Measurements from ENCODE around the gene PRPF39.

Gene PRPF39

DNA sequence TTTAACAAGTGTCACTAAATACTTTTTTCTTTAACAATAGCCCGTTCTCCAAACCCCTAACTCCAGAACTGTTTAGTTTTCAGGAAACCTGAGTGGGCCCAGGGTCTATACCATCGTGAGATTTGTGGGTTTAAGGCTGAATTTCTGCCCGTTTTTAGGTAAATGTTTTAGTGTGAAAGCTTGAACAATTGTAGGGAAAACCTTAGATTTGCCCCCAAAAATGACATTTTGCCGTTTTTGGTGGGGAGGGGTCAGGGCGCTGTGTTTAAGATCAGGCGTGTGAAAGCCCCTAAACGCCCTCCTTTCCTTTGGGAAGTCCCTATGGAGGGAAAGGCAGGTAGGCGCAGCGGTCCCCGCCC lies 320 bp upstream of the PRPF39 start:
- no peak for DNase-seq

DNA sequence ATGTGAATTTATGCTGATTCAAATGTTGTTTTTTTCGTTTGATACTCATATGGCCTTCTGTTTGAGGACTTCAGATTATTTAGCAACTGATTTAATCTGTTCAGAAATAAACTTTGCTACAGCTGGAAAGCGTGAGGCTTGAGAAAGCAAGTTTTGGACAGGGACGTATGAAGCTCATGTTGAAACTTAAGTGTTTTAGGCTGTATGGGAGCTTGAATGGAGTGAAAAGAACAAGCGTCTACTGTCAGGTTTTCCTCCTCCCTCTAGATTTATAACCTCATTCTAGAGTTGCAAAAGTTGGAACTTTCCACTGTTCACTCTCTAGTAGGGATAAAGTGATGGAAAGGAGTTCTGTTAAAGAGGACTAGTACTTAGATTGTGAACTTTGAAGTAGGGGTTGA lies 1.0 kb downstream of the PRPF39 start:
- no peak for DNase-seq

DNA sequence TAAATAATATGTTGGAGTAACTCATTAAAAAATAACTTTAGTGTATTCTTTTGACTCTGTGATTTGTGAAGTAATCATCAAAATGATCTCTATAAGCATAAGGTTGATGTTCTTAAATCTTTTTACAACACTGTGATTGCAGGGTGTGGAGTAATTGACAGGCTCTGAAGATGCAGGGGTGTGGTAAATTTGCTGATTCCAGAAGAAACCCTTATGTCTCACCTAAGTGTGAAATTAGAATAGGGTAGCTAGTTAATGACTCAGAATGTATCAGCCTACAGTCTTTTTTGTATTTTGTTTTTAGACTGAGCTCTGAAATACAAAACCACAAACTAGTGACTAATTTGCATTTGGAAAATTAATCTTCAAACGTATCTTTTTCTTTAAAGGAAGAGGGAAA lies 5.9 kb downstream of the PRPF39 start:
- no peak for DNase-seq

- DNase-seq, result no peak
These were observed 7.8 kb downstream of the PRPF39 start for GRCh38 chr14:45091710-45092109.

GRCh38 chr14:45094275-45094674 lies 10.4 kb downstream of the PRPF39 start:
- no peak for DNase-seq

DNA sequence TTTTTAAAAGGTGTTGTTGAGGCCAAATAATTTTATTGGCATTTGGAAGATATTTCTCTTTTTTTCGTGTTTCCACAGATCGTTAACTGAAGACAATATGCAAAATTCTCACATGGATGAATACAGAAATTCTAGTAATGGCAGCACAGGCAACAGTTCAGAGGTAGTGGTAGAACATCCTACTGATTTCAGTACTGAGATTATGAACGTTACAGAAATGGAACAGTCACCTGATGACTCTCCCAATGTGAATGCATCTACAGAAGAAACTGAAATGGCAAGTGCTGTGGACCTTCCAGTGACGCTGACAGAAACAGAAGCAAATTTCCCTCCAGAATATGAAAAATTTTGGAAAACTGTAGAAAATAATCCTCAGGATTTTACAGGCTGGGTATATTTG lies 11.2 kb downstream of the PRPF39 start:
- DNase-seq, result no peak

- no peak for DNase-seq
These were observed 12.3 kb downstream of the PRPF39 start for GRCh38 chr14:45096218-45096617.

GRCh38 chr14:45103806-45104205 lies 19.9 kb downstream of the PRPF39 start:
- DNase-seq, result no peak

GRCh38 chr14:45104561-45104960 lies 20.6 kb downstream of the PRPF39 start:
- no peak for DNase-seq

GRCh38 chr14:45112896-45113781 lies 29.2 kb downstream of the PRPF39 start:
- DNase-seq, result no peak

DNA sequence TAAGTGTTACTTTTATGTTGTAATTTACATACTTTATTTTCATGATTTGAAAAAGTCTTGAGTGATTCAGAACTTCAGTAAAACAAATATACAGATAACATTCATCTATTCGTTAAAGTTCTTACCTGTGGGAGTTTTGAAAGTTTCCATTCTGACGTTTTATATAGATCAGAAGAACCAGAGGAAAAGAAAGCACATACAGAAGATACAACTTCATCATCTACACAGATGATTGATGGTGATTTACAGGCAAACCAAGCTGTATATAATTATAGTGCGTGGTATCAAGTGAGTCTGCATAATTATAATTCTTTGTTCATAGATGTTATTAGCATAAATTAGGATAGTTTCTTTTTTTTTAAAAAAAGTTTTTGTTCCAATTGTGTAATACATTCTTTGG lies 30.4 kb downstream of the PRPF39 start:
- no peak for DNase-seq

DNA sequence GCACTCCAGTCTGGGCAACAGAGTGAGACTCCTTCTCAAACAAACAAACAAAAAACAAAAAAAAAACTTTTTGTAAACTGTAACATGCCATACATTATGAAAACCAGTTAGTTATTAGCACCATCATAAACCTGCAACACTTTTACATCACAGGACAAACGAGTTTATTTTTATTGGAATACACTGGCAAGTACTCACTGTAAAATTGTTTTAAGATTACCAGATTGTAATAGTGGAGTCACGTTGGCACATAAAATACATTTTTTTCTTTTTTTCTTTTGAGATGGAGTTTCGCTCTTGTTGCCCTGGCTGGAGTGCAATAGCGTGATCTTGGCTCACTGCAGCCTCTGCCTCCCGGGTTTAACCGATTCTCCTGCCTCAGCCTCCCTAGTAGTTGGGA lies 34.7 kb downstream of the PRPF39 start:
- DNase-seq, result no peak

GRCh38 chr14:45120096-45120495 lies 36.2 kb downstream of the PRPF39 start:
- no peak for DNase-seq

DNA sequence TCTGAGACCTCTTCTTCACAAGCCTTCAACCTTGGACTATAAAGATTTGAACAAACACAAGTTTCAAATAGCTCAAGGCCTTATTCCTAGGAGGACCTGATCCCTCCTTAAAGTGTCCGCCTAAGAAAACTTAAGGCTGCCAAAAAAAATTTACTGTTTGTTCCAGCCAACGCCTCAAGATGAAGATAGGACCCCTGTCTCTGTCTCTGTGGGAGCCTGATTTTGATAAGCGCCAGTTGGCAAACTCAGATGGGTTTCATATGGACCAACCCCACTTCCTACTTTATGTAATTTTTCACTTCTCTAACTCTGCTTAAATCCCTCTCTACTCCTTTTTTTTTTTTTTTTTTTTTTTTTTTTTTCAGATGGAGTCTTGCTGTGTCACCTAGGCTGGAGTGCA lies 39.4 kb downstream of the PRPF39 start:
- DNase-seq, result no peak

GRCh38 chr14:45125754-45126153 lies 41.8 kb downstream of the PRPF39 start:
- no peak for DNase-seq

- no peak for DNase-seq
These were observed 45.2 kb downstream of the PRPF39 start for GRCh38 chr14:45128963-45129629.

DNA sequence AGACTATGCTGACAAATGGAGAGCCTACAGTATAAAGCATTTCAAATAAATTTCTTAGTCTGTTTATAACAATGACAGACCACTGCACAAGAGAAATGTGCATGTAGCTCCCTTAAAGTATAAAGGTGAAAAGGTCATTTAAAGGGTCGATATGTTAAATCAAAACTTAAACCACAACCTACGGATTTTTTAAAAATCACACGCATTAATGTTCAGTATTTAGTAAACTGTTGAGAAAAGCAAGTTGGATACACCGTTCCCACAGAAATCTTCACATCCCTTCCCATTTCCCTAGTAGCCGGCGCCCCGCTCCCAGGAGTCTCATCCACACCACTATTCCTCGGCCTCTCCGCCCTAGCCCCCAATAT lies 49.8 kb downstream of the PRPF39 start:
- no peak for DNase-seq

- DNase-seq, result peak; percentile 100
These were observed 50.4 kb downstream of the PRPF39 start, which contains the start of gene FKBP3 for GRCh38 chr14:45134051-45134958. Gene FKBP3, minus strand, starts transcription at chr14:45134481. Its CDS starts 25 bp downstream, at chr14:45134456.

DNA sequence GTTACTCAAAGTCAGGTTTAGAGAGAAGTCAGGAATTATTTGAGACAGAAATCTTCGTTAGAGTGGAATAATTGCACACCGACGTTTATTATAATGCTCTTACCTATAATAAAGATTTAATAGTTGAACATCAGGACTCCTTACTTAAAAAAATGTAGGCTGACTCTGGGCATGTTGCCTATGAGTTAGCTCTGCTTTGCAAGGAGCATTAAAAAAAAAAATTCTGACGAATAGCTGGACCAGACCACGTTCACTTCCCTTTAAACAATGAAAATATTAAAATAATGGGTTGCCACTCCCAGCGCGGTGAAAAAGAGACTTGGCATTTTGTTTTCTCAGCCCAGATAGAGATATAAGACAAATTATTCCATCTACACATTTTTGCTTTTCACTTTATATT lies 51.2 kb downstream of the PRPF39 start:
- no peak for DNase-seq

- peak; percentile 97 for DNase-seq
These were observed 51.9 kb downstream of the PRPF39 start, which contains the start of gene FANCM for GRCh38 chr14:45135659-45136395. Gene FANCM, plus strand, starts transcription at chr14:45135930. Its CDS starts 102 bp downstream, at chr14:45136032.

DNA sequence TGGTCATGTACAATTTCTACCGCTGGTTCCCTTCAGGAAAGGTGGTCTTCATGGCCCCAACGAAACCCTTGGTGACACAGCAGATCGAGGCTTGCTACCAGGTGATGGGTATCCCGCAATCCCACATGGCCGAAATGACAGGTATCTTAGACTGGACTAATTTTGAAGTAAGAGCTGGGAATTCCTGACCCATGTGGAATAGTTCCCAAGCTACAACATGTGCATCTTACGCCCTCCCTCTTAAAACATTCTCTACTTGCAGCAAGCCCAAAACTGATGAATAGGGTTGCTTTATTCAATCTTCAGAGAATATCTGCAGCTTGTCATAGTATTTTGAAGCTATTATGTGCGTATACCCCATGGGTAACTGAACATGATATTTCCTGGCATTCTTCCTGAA lies 52.5 kb downstream of the PRPF39 start:
- no peak for DNase-seq

GRCh38 chr14:45140661-45141187 lies 56.8 kb downstream of the PRPF39 start:
- no peak for DNase-seq

Data from DMS79 (cell line).